Activated CD8-positive, alpha-beta T cell treated with anti-CD3 and anti-CD28 coated beads, Interleukin-2, amount 10 ng/mL, durations not matched to agents 7 days and 5 days (primary cell): ENCODE measurements around the gene FHOD3. TPM values are rescaled to one million over a fixed set of nuclear protein-coding genes. Genes with fewer than 3 reads are reported as not detected.

Experiments
- ATAC-seq: fragments of 150-1000 bp; cut with Tn5 transposase; one replicate; pipeline ENCODE4 v1.10.0; 2021; ENCODE audit warnings: moderate library complexity
- CTCF ChIA-PET: fragments of 350-600 bp; sonication (Branson Sonifier 250); formaldehyde crosslinking; loops from one replicate; lab custom pipeline; 2021; ENCODE audit warnings: antibody characterized with exemption; lab: Charles Lee
- POLR2A ChIA-PET: fragments of 350-600 bp; sonication (Branson Sonifier 250); formaldehyde crosslinking; loops from one replicate; lab custom pipeline; 2021; ENCODE audit warnings: antibody characterized with exemption; lab: Charles Lee
- DNase-seq: peaks from one replicate; pipeline ENCODE4 v3.0.0-alpha.2; 2020
- H3K27ac Mint-ChIP-seq: one replicate; pipeline ENCODE4 v1.8.0; 2021; ENCODE audit warnings: mild to moderate bottlenecking, mixed read lengths
- H3K27me3 Mint-ChIP-seq: one replicate; pipeline ENCODE4 v1.8.0; 2021; ENCODE audit warnings: low read depth, mixed read lengths
- H3K36me3 Mint-ChIP-seq: one replicate; pipeline ENCODE4 v1.8.0; 2021; ENCODE audit warnings: low read depth, mixed read lengths
- H3K4me1 Mint-ChIP-seq: one replicate; pipeline ENCODE4 v1.8.0; 2021; ENCODE audit warnings: low read depth, mixed read lengths
- H3K4me3 Mint-ChIP-seq: one replicate; pipeline ENCODE4 v1.8.0; 2021; ENCODE audit warnings: mild to moderate bottlenecking, mixed read lengths
- H3K9me3 Mint-ChIP-seq: one replicate; pipeline ENCODE4 v1.8.0; 2022; ENCODE audit warnings: mixed read lengths; ENCODE audit not compliant: insufficient read depth
- total RNA-seq, 2 experiments: library from RNA; stranded (reverse); gene quantifications; one replicate each; pipeline ENCODE4 v1.2.3, GENCODE V29; 2021

Gene FHOD3
- total RNA-seq, 2 experiments from 2014 or later = not detected

- H3K4me1 Mint-ChIP-seq = no peaks in the 10 kb centered on the region
- no peaks in the 10 kb centered on the region for H3K9me3 Mint-ChIP-seq
- ATAC-seq = no peak
- ChIA-PET CTCF (no interaction called here), POLR2A (no interaction called here)
- H3K27me3 Mint-ChIP-seq = peaks cover 20% of the 10 kb centered on the region
- H3K4me3 Mint-ChIP-seq = no peak overlapping the region
- no peak for DNase-seq
- H3K27ac Mint-ChIP-seq = no peak overlapping the region
- no peaks in the 10 kb centered on the region for H3K36me3 Mint-ChIP-seq
Observed at GRCh38 chr18:36567800-36568199, 270.3 kb downstream of the FHOD3 start.

- Mint-ChIP-seq H3K4me3 (no peak overlapping the region), H3K9me3 (no peaks in the 10 kb centered on the region), H3K4me1 (no peaks in the 10 kb centered on the region), H3K27ac (no peak overlapping the region), H3K36me3 (no peaks in the 10 kb centered on the region), H3K27me3 (peaks cover 20% of the 10 kb centered on the region)
- DNase-seq = no peak
- CTCF ChIA-PET = no interaction called here
- no peak for ATAC-seq
- POLR2A ChIA-PET = no interaction called here
Observed at GRCh38 chr18:36568487-36568886, 271.0 kb downstream of the FHOD3 start.

- Mint-ChIP-seq H3K36me3 (no peaks in the 10 kb centered on the region), H3K27me3 (peaks cover 14% of the 10 kb centered on the region), H3K4me3 (no peak overlapping the region), H3K27ac (no peak overlapping the region), H3K4me1 (no peaks in the 10 kb centered on the region), H3K9me3 (no peaks in the 10 kb centered on the region)
- ATAC-seq (no peak), DNase-seq (peak; percentile 41)
- ChIA-PET CTCF (interaction anchor here (0.8 to 1.5 kb wide), 3 partner anchors 17 to 476 kb away, joined by 3 to 6 read pairs (median 3); no protein-coding TSS in a partner anchor), POLR2A (no interaction called here)
Observed at GRCh38 chr18:36572135-36572856, 274.8 kb downstream of the FHOD3 start.

- ChIA-PET CTCF (interaction anchor here (1.1 kb wide), 1 partner anchor 480 kb away, joined by 3 read pairs; no protein-coding TSS in a partner anchor), POLR2A (no interaction called here)
- Mint-ChIP-seq H3K27me3 (peaks cover 7% of the 10 kb centered on the region), H3K36me3 (no peaks in the 10 kb centered on the region), H3K4me3 (no peak overlapping the region), H3K27ac (no peak overlapping the region), H3K4me1 (no peaks in the 10 kb centered on the region), H3K9me3 (no peaks in the 10 kb centered on the region)
- no peak for ATAC-seq
- no peak for DNase-seq
Observed at GRCh38 chr18:36576339-36576738, 278.8 kb downstream of the FHOD3 start.

- Mint-ChIP-seq H3K36me3 (no peaks in the 10 kb centered on the region), H3K27me3 (peaks cover 2% of the 10 kb centered on the region), H3K27ac (no peak overlapping the region), H3K4me1 (no peaks in the 10 kb centered on the region), H3K4me3 (no peak overlapping the region), H3K9me3 (no peaks in the 10 kb centered on the region)
- ChIA-PET CTCF (no interaction called here), POLR2A (no interaction called here)
- DNase-seq = no peak
- ATAC-seq = no peak
Observed at GRCh38 chr18:36578871-36579710, 281.6 kb downstream of the FHOD3 start.

GRCh38 chr18:36580266-36580665 lies 282.8 kb downstream of the FHOD3 start:
- H3K27me3 Mint-ChIP-seq = peaks cover 2% of the 10 kb centered on the region

GRCh38 chr18:36580874-36581750 lies 283.6 kb downstream of the FHOD3 start:
- Mint-ChIP-seq H3K4me1 (no peaks in the 10 kb centered on the region), H3K4me3 (no peak overlapping the region), H3K27ac (no peak overlapping the region), H3K36me3 (no peaks in the 10 kb centered on the region), H3K9me3 (no peaks in the 10 kb centered on the region), H3K27me3 (peaks cover 2% of the 10 kb centered on the region)
- DNase-seq (no peak), ATAC-seq (no peak)
- ChIA-PET POLR2A (no interaction called here), CTCF (no interaction called here)

More at GRCh38 chr18:36580266-36580665, 282.8 kb downstream of the FHOD3 start:
- DNase-seq (no peak), ATAC-seq (no peak)
- H3K36me3 Mint-ChIP-seq = no peaks in the 10 kb centered on the region
- no peaks in the 10 kb centered on the region for H3K9me3 Mint-ChIP-seq
- ChIA-PET POLR2A (no interaction called here), CTCF (no interaction called here)
- H3K4me1 Mint-ChIP-seq = no peaks in the 10 kb centered on the region
- H3K27ac Mint-ChIP-seq = no peak overlapping the region
- no peak overlapping the region for H3K4me3 Mint-ChIP-seq

GRCh38 chr18:36582988-36583745 lies 285.7 kb downstream of the FHOD3 start:
- ChIA-PET POLR2A (no interaction called here), CTCF (no interaction called here)
- H3K4me3 Mint-ChIP-seq = no peak overlapping the region
- H3K9me3 Mint-ChIP-seq = no peaks in the 10 kb centered on the region
- H3K4me1 Mint-ChIP-seq = no peaks in the 10 kb centered on the region
- H3K36me3 Mint-ChIP-seq = no peaks in the 10 kb centered on the region
- H3K27ac Mint-ChIP-seq = no peak overlapping the region
- DNase-seq (no peak), ATAC-seq (no peak)
- peaks cover 2% of the 10 kb centered on the region for H3K27me3 Mint-ChIP-seq

GRCh38 chr18:36589857-36590543 lies 292.5 kb downstream of the FHOD3 start:
- Mint-ChIP-seq H3K4me3 (no peak overlapping the region), H3K27me3 (no peaks in the 10 kb centered on the region), H3K27ac (no peak overlapping the region), H3K36me3 (no peaks in the 10 kb centered on the region), H3K9me3 (no peaks in the 10 kb centered on the region), H3K4me1 (no peaks in the 10 kb centered on the region)
- ChIA-PET CTCF (no interaction called here), POLR2A (no interaction called here)
- ATAC-seq (no peak), DNase-seq (no peak)

- no peaks in the 10 kb centered on the region for H3K27me3 Mint-ChIP-seq
- H3K4me3 Mint-ChIP-seq = no peak overlapping the region
- POLR2A ChIA-PET = no interaction called here
- no peak overlapping the region for H3K27ac Mint-ChIP-seq
- no peaks in the 10 kb centered on the region for H3K36me3 Mint-ChIP-seq
- no peaks in the 10 kb centered on the region for H3K9me3 Mint-ChIP-seq
- CTCF ChIA-PET = no interaction called here
- DNase-seq (no peak), ATAC-seq (no peak)
- no peaks in the 10 kb centered on the region for H3K4me1 Mint-ChIP-seq
Observed at GRCh38 chr18:36590621-36591580, 293.4 kb downstream of the FHOD3 start.
